Measurements from ENCODE around the gene ACAD9.

DNA sequence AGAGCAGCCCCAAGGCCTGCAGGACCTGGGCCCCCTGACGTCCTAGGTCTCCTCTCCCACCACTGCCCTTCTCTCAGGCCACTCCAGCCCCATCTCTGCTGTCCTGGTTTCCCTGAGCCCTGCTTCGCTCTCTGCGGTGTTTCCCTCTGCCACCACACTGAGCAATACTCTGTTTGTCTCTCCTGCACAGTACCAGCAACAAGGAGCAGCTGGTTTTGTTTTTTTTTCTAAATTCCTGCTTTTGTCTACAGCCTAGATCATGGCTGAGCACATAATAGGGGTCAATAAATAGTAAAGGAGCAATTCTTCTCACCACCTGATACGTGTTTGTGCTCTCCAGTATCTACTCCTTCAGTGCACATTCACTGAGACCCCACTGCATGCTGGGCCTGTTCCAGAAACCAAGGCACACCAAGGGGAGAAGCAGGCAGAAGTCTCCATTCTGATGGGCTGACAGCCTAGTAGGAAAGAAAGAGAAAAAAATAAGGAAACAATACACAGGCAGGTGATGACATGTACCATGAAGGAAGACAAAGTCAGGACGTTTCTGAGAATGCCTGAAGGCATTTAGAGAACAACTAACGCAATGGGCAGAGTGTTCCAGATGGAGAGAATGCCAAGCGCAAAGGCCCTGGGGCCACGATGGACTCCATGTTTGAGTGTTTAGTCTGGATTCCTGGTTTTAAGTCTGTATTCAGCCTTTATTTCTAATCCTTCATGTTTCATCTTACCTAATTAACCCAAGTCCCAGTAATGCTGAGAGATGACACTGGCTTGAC is 6.0 kb upstream of the ACAD9 start:
- no peak for TF ChIP-seq ZNF839 (CRISPR knock-in tag; IDR thresholded peaks at IDR 0.05; ENCODE audit: borderline replicate concordance)
- no peak for TF ChIP-seq MYC (CRISPR knock-in tag; IDR thresholded peaks at IDR 0.05; ENCODE audit: borderline replicate concordance)
- TF ChIP-seq, protein P1, sequence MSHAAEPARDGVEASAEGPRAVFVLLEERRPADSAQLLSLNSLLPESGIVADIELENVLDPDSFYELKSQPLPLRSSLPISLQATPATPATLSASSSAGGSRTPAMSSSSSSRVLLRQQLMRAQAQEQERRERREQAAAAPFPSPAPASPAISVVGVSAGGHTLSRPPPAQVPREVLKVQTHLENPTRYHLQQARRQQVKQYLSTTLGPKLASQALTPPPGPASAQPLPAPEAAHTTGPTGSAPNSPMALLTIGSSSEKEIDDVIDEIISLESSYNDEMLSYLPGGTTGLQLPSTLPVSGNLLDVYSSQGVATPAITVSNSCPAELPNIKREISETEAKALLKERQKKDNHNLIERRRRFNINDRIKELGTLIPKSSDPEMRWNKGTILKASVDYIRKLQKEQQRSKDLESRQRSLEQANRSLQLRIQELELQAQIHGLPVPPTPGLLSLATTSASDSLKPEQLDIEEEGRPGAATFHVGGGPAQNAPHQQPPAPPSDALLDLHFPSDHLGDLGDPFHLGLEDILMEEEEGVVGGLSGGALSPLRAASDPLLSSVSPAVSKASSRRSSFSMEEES (CRISPR knock-in tag; IDR thresholded peaks at IDR 0.05): no peak
- TF ChIP-seq, protein P2, sequence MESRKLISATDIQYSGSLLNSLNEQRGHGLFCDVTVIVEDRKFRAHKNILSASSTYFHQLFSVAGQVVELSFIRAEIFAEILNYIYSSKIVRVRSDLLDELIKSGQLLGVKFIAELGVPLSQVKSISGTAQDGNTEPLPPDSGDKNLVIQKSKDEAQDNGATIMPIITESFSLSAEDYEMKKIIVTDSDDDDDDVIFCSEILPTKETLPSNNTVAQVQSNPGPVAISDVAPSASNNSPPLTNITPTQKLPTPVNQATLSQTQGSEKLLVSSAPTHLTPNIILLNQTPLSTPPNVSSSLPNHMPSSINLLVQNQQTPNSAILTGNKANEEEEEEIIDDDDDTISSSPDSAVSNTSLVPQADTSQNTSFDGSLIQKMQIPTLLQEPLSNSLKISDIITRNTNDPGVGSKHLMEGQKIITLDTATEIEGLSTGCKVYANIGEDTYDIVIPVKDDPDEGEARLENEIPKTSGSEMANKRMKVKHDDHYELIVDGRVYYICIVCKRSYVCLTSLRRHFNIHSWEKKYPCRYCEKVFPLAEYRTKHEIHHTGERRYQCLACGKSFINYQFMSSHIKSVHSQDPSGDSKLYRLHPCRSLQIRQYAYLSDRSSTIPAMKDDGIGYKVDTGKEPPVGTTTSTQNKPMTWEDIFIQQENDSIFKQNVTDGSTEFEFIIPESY (CRISPR knock-in tag; IDR thresholded peaks at IDR 0.05): no peak
- no peak for TF ChIP-seq ESRRA (CRISPR knock-in tag; IDR thresholded peaks at IDR 0.05; ENCODE audit: low read depth)
- no peak for TF ChIP-seq POLR2A (IDR thresholded peaks at IDR 0.05; ENCODE audit: insufficient read depth in 1 of 2, low read depth in 2 of 2, low read length in 2 of 2)
- TF ChIP-seq EP300 (IDR thresholded peaks at IDR 0.05; ENCODE audit: low read depth in 2 of 2, low read length in 2 of 2): no peak
- TF ChIP-seq EP300 (CRISPR knock-in tag; IDR thresholded peaks at IDR 0.05; ENCODE audit: borderline replicate concordance): no peak
- TF ChIP-seq, protein P3, sequence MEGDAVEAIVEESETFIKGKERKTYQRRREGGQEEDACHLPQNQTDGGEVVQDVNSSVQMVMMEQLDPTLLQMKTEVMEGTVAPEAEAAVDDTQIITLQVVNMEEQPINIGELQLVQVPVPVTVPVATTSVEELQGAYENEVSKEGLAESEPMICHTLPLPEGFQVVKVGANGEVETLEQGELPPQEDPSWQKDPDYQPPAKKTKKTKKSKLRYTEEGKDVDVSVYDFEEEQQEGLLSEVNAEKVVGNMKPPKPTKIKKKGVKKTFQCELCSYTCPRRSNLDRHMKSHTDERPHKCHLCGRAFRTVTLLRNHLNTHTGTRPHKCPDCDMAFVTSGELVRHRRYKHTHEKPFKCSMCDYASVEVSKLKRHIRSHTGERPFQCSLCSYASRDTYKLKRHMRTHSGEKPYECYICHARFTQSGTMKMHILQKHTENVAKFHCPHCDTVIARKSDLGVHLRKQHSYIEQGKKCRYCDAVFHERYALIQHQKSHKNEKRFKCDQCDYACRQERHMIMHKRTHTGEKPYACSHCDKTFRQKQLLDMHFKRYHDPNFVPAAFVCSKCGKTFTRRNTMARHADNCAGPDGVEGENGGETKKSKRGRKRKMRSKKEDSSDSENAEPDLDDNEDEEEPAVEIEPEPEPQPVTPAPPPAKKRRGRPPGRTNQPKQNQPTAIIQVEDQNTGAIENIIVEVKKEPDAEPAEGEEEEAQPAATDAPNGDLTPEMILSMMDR (CRISPR knock-in tag; IDR thresholded peaks at IDR 0.05): no peak
- TF ChIP-seq, protein P4, sequence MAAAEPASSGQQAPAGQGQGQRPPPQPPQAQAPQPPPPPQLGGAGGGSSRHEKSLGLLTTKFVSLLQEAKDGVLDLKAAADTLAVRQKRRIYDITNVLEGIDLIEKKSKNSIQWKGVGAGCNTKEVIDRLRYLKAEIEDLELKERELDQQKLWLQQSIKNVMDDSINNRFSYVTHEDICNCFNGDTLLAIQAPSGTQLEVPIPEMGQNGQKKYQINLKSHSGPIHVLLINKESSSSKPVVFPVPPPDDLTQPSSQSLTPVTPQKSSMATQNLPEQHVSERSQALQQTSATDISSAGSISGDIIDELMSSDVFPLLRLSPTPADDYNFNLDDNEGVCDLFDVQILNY (CRISPR knock-in tag; conservative IDR thresholded peaks at IDR 0.05): no peak
- TF ChIP-seq, protein P5, sequence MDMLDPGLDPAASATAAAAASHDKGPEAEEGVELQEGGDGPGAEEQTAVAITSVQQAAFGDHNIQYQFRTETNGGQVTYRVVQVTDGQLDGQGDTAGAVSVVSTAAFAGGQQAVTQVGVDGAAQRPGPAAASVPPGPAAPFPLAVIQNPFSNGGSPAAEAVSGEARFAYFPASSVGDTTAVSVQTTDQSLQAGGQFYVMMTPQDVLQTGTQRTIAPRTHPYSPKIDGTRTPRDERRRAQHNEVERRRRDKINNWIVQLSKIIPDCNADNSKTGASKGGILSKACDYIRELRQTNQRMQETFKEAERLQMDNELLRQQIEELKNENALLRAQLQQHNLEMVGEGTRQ (IDR thresholded peaks at IDR 0.05; ENCODE audit: low read depth, low read length): no peak
- TF ChIP-seq, protein P5 (CRISPR knock-in tag; IDR thresholded peaks at IDR 0.05; ENCODE audit: borderline replicate concordance): no peak
- no peak for TF ChIP-seq TAF1 (CRISPR knock-in tag; IDR thresholded peaks at IDR 0.05)
- TF ChIP-seq ZNF703 (CRISPR knock-in tag; IDR thresholded peaks at IDR 0.05; ENCODE audit: borderline replicate concordance): no peak
- no peak for TF ChIP-seq RBAK (CRISPR knock-in tag; IDR thresholded peaks at IDR 0.05)
- TF ChIP-seq, protein P6, sequence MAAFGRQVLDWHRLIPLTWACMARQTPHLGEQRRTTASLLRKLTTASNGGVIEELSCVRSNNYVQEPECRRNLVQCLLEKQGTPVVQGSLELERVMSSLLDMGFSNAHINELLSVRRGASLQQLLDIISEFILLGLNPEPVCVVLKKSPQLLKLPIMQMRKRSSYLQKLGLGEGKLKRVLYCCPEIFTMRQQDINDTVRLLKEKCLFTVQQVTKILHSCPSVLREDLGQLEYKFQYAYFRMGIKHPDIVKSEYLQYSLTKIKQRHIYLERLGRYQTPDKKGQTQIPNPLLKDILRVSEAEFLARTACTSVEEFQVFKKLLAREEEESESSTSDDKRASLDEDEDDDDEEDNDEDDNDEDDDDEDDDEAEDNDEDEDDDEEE (CRISPR knock-in tag; IDR thresholded peaks at IDR 0.05): no peak

Data from HepG2 (cell line).